ENCODE results near the gene ENAH.

The ENAH gene

GRCh38 chr1:225627304-225627947, 25.5 kb downstream of the ENAH start:
- TF ChIP-seq CREB1 (IDR thresholded peaks at IDR 0.05; ENCODE audit: low read depth) = no peak
- no peak for TF ChIP-seq EGR1 (IDR thresholded peaks at IDR 0.05)
- TF ChIP-seq EP300 (IDR thresholded peaks at IDR 0.05; ENCODE audit: borderline replicate concordance) = no peak
- TF ChIP-seq MAX (IDR thresholded peaks at IDR 0.05) = no peak
- TF ChIP-seq, protein P1, sequence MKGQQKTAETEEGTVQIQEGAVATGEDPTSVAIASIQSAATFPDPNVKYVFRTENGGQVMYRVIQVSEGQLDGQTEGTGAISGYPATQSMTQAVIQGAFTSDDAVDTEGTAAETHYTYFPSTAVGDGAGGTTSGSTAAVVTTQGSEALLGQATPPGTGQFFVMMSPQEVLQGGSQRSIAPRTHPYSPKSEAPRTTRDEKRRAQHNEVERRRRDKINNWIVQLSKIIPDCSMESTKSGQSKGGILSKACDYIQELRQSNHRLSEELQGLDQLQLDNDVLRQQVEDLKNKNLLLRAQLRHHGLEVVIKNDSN (IDR thresholded peaks at IDR 0.05) = no peak
- no peak for TF ChIP-seq TAF1 (IDR thresholded peaks at IDR 0.05; ENCODE audit: low read depth)
- no peak for TF ChIP-seq ZBTB7A (IDR thresholded peaks at IDR 0.05; ENCODE audit: low read depth)
- no peak for TF ChIP-seq YY1 (IDR thresholded peaks at IDR 0.05; ENCODE audit: low read depth)
- no peak for TF ChIP-seq FOXM1 (IDR thresholded peaks at IDR 0.05; ENCODE audit: borderline replicate concordance, low read depth)
- TF ChIP-seq TEAD4 (IDR thresholded peaks at IDR 0.05) = no peak
- no peak for TF ChIP-seq NFIC (IDR thresholded peaks at IDR 0.05)
- TF ChIP-seq CEBPB (IDR thresholded peaks at IDR 0.05) = no peak

DNA sequence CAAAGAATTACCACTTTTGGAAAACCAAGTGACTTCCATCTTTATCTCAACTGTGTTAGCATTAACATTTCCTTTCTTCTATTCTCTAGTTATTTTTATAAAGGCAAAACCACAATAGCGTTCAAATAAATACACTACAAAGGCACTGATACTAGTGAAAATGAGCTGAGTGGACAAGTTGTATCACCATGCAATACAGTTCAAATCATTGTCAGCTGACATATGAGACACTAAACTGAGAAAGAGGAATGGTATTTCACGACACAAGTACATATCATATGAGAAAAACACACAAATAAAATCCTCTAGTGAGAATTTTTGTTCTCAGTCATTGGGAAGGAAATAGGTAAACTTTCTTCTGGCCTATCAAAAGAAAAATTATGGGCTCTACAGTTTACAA, 26.2 kb downstream of the ENAH start:
- TF ChIP-seq TAF1 (IDR thresholded peaks at IDR 0.05; ENCODE audit: low read depth) (no peak), NFIC (IDR thresholded peaks at IDR 0.05) (no peak), EGR1 (IDR thresholded peaks at IDR 0.05) (no peak), TEAD4 (IDR thresholded peaks at IDR 0.05) (no peak)
- TF ChIP-seq, protein P2, sequence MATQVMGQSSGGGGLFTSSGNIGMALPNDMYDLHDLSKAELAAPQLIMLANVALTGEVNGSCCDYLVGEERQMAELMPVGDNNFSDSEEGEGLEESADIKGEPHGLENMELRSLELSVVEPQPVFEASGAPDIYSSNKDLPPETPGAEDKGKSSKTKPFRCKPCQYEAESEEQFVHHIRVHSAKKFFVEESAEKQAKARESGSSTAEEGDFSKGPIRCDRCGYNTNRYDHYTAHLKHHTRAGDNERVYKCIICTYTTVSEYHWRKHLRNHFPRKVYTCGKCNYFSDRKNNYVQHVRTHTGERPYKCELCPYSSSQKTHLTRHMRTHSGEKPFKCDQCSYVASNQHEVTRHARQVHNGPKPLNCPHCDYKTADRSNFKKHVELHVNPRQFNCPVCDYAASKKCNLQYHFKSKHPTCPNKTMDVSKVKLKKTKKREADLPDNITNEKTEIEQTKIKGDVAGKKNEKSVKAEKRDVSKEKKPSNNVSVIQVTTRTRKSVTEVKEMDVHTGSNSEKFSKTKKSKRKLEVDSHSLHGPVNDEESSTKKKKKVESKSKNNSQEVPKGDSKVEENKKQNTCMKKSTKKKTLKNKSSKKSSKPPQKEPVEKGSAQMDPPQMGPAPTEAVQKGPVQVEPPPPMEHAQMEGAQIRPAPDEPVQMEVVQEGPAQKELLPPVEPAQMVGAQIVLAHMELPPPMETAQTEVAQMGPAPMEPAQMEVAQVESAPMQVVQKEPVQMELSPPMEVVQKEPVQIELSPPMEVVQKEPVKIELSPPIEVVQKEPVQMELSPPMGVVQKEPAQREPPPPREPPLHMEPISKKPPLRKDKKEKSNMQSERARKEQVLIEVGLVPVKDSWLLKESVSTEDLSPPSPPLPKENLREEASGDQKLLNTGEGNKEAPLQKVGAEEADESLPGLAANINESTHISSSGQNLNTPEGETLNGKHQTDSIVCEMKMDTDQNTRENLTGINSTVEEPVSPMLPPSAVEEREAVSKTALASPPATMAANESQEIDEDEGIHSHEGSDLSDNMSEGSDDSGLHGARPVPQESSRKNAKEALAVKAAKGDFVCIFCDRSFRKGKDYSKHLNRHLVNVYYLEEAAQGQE (IDR thresholded peaks at IDR 0.05; ENCODE audit: low read depth) = no peak

- TF ChIP-seq ZBTB7A (IDR thresholded peaks at IDR 0.05; ENCODE audit: low read depth) (no peak), NFIC (IDR thresholded peaks at IDR 0.05) (no peak), FOXM1 (IDR thresholded peaks at IDR 0.05; ENCODE audit: borderline replicate concordance, low read depth) (no peak), EP300 (IDR thresholded peaks at IDR 0.05; ENCODE audit: borderline replicate concordance) (no peak), MAX (IDR thresholded peaks at IDR 0.05) (no peak), TEAD4 (IDR thresholded peaks at IDR 0.05) (no peak)
- TF ChIP-seq, protein P1 (IDR thresholded peaks at IDR 0.05) = no peak
- TF ChIP-seq, protein P2 (IDR thresholded peaks at IDR 0.05; ENCODE audit: low read depth) = no peak
Observed at GRCh38 chr1:225617956-225618355, 35.0 kb downstream of the ENAH start.

GRCh38 chr1:225617479-225617878, 35.4 kb downstream of the ENAH start:
- TF ChIP-seq YY1 (IDR thresholded peaks at IDR 0.05; ENCODE audit: low read depth) (no peak), TEAD4 (IDR thresholded peaks at IDR 0.05) (no peak), EP300 (IDR thresholded peaks at IDR 0.05; ENCODE audit: borderline replicate concordance) (no peak), NFIC (IDR thresholded peaks at IDR 0.05) (no peak), TCF12 (IDR thresholded peaks at IDR 0.05; ENCODE audit: low read depth) (no peak), TAF1 (IDR thresholded peaks at IDR 0.05; ENCODE audit: low read depth) (no peak), RAD21 (IDR thresholded peaks at IDR 0.05; ENCODE audit: low read depth) (no peak), CREB1 (IDR thresholded peaks at IDR 0.05; ENCODE audit: low read depth) (no peak), EGR1 (IDR thresholded peaks at IDR 0.05) (no peak), CEBPB (IDR thresholded peaks at IDR 0.05) (no peak), MAX (IDR thresholded peaks at IDR 0.05) (no peak), FOXM1 (IDR thresholded peaks at IDR 0.05; ENCODE audit: borderline replicate concordance, low read depth) (no peak), ZBTB7A (IDR thresholded peaks at IDR 0.05; ENCODE audit: low read depth) (no peak)
- TF ChIP-seq, protein P1 (IDR thresholded peaks at IDR 0.05) = no peak
- TF ChIP-seq, protein P2 (IDR thresholded peaks at IDR 0.05; ENCODE audit: low read depth) = no peak

Data from Ishikawa (cell line).